ENCODE results near the gene HOXA7. TPM values are rescaled to one million over a fixed set of nuclear protein-coding genes. Genes with fewer than 3 reads are reported as not detected.

The HOXA7 gene
- polyA plus RNA-seq, 1 of the 3 experiments (the other 2 are of a cell fraction) = not detected

DNA sequence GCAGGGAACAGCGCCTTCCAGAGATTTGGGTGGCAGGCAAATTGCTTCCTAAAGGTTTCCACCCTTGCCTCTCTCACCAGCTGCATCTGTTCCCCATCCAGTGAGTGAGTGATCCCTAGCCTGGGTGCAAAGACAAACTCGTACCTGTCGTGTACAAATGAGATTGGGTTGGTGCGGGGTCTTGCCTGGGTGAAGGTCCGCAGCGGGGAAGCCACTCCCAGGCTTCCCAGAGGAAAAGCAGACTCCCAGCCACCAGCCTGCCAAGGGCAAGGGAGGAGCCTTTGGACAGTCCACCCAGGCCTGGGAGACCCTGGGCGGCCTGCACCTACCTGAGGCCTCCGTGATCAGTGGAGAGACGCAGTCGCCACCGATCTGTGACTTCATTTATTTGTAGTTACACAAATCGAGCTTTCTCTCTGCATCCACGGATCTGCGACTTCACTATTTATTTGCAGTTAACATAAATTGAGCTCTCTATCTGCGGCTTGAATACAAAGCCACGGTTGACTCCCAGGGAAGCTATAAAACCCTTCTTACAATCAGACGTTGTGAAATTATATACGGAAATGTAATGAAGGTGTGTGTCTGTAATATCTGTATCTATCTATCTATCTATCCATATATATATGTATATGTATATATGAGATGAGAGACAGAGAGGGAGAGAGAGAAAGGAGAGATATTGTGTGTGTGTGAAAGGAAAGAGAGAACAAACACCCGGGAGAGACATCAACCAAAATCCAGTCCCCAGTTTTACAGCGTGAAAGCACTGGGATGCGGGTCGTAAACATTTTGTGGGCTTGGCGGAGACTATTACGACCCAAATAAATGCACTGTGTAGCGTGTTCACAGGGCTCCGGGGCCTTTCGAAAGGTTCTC, 3.0 kb upstream of the HOXA7 start:
- no peak overlapping the region for H3K27ac ChIP-seq (ENCODE audit: low read depth in 2 of 2, low read length in 1 of 2)
- ChIA-PET CTCF (interaction anchor here (0.6 to 11.7 kb wide), 7 partner anchors 9 to 1258 kb away, joined by 3 to 270 read pairs (median 4); partner anchors contain the start of genes HOXA3, HOXA5 and HOXA6), POLR2A (no interaction called here)
- H3K4me1 ChIP-seq (ENCODE audit: control insufficient read depth in 1 of 2, insufficient read depth in 2 of 2, low read depth in 1 of 2, low read length in 1 of 2) = peaks cover 0 to 8% of the 10 kb centered on the region in 2 experiments; a peak in 1 of 4 replicates
- H3K79me2 ChIP-seq (ENCODE audit: insufficient read depth) = no peaks in the 10 kb centered on the region
- WGBS (ENCODE audit: low lambda C conversion rate) = 63% methylated on average over 27 of the region's 27 CpGs
- no peaks in the 10 kb centered on the region for H3K36me3 ChIP-seq (replicated peaks in 1 of 2; ENCODE audit: control insufficient read depth in 1 of 2, insufficient read depth in 2 of 2, low read length in 1 of 2)
- peaks cover 91% of the 10 kb centered on the region for H3K27me3 ChIP-seq (ENCODE audit: insufficient read depth)
- H3K9me2 ChIP-seq = no peaks in the 10 kb centered on the region
- DNase-seq = no peak
- H3K9me3 ChIP-seq = no peaks in the 10 kb centered on the region
- TF ChIP-seq TCF12 (IDR thresholded peaks at IDR 0.05) = no peak
- TF ChIP-seq JUND (IDR thresholded peaks at IDR 0.05) = no peak
- no peak for TF ChIP-seq FOSL2 (IDR thresholded peaks at IDR 0.05; ENCODE audit: borderline replicate concordance, low read depth)
- no peak for TF ChIP-seq GABPA (IDR thresholded peaks at IDR 0.05; ENCODE audit: low read depth)
- TF ChIP-seq, protein P1, sequence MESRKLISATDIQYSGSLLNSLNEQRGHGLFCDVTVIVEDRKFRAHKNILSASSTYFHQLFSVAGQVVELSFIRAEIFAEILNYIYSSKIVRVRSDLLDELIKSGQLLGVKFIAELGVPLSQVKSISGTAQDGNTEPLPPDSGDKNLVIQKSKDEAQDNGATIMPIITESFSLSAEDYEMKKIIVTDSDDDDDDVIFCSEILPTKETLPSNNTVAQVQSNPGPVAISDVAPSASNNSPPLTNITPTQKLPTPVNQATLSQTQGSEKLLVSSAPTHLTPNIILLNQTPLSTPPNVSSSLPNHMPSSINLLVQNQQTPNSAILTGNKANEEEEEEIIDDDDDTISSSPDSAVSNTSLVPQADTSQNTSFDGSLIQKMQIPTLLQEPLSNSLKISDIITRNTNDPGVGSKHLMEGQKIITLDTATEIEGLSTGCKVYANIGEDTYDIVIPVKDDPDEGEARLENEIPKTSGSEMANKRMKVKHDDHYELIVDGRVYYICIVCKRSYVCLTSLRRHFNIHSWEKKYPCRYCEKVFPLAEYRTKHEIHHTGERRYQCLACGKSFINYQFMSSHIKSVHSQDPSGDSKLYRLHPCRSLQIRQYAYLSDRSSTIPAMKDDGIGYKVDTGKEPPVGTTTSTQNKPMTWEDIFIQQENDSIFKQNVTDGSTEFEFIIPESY (IDR thresholded peaks at IDR 0.05; ENCODE audit: borderline replicate concordance, low read depth) = no peak
- TF ChIP-seq YY1 (IDR thresholded peaks at IDR 0.05; ENCODE audit: low read depth) = no peak
- TF ChIP-seq, protein P2, sequence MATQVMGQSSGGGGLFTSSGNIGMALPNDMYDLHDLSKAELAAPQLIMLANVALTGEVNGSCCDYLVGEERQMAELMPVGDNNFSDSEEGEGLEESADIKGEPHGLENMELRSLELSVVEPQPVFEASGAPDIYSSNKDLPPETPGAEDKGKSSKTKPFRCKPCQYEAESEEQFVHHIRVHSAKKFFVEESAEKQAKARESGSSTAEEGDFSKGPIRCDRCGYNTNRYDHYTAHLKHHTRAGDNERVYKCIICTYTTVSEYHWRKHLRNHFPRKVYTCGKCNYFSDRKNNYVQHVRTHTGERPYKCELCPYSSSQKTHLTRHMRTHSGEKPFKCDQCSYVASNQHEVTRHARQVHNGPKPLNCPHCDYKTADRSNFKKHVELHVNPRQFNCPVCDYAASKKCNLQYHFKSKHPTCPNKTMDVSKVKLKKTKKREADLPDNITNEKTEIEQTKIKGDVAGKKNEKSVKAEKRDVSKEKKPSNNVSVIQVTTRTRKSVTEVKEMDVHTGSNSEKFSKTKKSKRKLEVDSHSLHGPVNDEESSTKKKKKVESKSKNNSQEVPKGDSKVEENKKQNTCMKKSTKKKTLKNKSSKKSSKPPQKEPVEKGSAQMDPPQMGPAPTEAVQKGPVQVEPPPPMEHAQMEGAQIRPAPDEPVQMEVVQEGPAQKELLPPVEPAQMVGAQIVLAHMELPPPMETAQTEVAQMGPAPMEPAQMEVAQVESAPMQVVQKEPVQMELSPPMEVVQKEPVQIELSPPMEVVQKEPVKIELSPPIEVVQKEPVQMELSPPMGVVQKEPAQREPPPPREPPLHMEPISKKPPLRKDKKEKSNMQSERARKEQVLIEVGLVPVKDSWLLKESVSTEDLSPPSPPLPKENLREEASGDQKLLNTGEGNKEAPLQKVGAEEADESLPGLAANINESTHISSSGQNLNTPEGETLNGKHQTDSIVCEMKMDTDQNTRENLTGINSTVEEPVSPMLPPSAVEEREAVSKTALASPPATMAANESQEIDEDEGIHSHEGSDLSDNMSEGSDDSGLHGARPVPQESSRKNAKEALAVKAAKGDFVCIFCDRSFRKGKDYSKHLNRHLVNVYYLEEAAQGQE (IDR thresholded peaks at IDR 0.05; ENCODE audit: low read depth, low read length) = no peak
- TF ChIP-seq, protein P3, sequence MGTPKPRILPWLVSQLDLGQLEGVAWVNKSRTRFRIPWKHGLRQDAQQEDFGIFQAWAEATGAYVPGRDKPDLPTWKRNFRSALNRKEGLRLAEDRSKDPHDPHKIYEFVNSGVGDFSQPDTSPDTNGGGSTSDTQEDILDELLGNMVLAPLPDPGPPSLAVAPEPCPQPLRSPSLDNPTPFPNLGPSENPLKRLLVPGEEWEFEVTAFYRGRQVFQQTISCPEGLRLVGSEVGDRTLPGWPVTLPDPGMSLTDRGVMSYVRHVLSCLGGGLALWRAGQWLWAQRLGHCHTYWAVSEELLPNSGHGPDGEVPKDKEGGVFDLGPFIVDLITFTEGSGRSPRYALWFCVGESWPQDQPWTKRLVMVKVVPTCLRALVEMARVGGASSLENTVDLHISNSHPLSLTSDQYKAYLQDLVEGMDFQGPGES (IDR thresholded peaks at IDR 0.05; ENCODE audit: low read depth, low read length) = no peak
- TF ChIP-seq, protein P4, sequence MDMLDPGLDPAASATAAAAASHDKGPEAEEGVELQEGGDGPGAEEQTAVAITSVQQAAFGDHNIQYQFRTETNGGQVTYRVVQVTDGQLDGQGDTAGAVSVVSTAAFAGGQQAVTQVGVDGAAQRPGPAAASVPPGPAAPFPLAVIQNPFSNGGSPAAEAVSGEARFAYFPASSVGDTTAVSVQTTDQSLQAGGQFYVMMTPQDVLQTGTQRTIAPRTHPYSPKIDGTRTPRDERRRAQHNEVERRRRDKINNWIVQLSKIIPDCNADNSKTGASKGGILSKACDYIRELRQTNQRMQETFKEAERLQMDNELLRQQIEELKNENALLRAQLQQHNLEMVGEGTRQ (IDR thresholded peaks at IDR 0.05; ENCODE audit: borderline replicate concordance, low read depth, low read length) = no peak
- TF ChIP-seq MXI1 (IDR thresholded peaks at IDR 0.05; ENCODE audit: low read depth, low read length) = no peak
- TF ChIP-seq SMC3 (IDR thresholded peaks at IDR 0.05; ENCODE audit: low read depth, low read length) = no peak
- H2AFZ ChIP-seq (ENCODE audit: low read depth) = no peak overlapping the region
- H3F3A ChIP-seq (replicated peaks; ENCODE audit: insufficient read depth) = peaks cover 10% of the 10 kb centered on the region
- no peak overlapping the region for H3K4me2 ChIP-seq
- no peak overlapping the region for H3K9ac ChIP-seq
- H3K4me3 ChIP-seq (ENCODE audit: low read depth in 2 of 2, low read length in 1 of 2) = no peak overlapping the region
- H4K20me1 ChIP-seq (ENCODE audit: insufficient read depth) = no peaks in the 10 kb centered on the region

All from SK-N-SH (cell line).